HG03175 (cell line): Measurements from ENCODE around the gene LRRC4C.

Experiments
- ATAC-seq: cut with Tn5 transposase; IDR thresholded peaks from one replicate; pipeline ENCODE4 v1.9.1; 2021; ENCODE audit warnings: mild to moderate bottlenecking, moderate library complexity; ENCODE audit not compliant: unreplicated experiment

Gene LRRC4C

GRCh38 chr11:40271361-40271760 lies 1188.1 kb downstream of the LRRC4C start:
- ATAC-seq, result no peak

- ATAC-seq, result no peak
These were observed 1189.6 kb downstream of the LRRC4C start for GRCh38 chr11:40269865-40270264.

- ATAC-seq, result no peak
These were observed 1190.9 kb downstream of the LRRC4C start for GRCh38 chr11:40268551-40268950.

- ATAC-seq, result no peak
These were observed 1204.0 kb downstream of the LRRC4C start for GRCh38 chr11:40255457-40255856.

GRCh38 chr11:40253166-40253565 lies 1206.3 kb downstream of the LRRC4C start:
- no peak for ATAC-seq

GRCh38 chr11:40252236-40252635 lies 1207.2 kb downstream of the LRRC4C start:
- ATAC-seq, result peak; percentile 78

GRCh38 chr11:40246983-40247382 lies 1212.5 kb downstream of the LRRC4C start:
- no peak for ATAC-seq

GRCh38 chr11:40241524-40242051 lies 1217.9 kb downstream of the LRRC4C start:
- ATAC-seq, result peak; percentile 98

- no peak for ATAC-seq
These were observed 1219.2 kb downstream of the LRRC4C start for GRCh38 chr11:40240284-40240683.

- ATAC-seq, result no peak
These were observed 1222.9 kb downstream of the LRRC4C start for GRCh38 chr11:40236526-40236925.

- no peak for ATAC-seq
These were observed 1223.6 kb downstream of the LRRC4C start for GRCh38 chr11:40235841-40236240.

GRCh38 chr11:40230821-40231220 lies 1228.6 kb downstream of the LRRC4C start:
- ATAC-seq, result no peak

- ATAC-seq, result no peak
These were observed 1230.8 kb downstream of the LRRC4C start for GRCh38 chr11:40228662-40229061.

GRCh38 chr11:40227730-40228129 lies 1231.7 kb downstream of the LRRC4C start:
- peak; percentile 98 for ATAC-seq

GRCh38 chr11:40226654-40227053 lies 1232.8 kb downstream of the LRRC4C start:
- no peak for ATAC-seq

- ATAC-seq, result no peak
These were observed 1235.7 kb downstream of the LRRC4C start for GRCh38 chr11:40223596-40224330.

- ATAC-seq, result no peak
These were observed 1240.1 kb downstream of the LRRC4C start for GRCh38 chr11:40219401-40219800.

GRCh38 chr11:40215556-40215955 lies 1243.9 kb downstream of the LRRC4C start:
- no peak for ATAC-seq

- ATAC-seq, result no peak
These were observed 1252.0 kb downstream of the LRRC4C start for GRCh38 chr11:40207416-40207815.

GRCh38 chr11:40204228-40204627 lies 1255.2 kb downstream of the LRRC4C start:
- no peak for ATAC-seq

- no peak for ATAC-seq
These were observed 1255.8 kb downstream of the LRRC4C start for GRCh38 chr11:40203606-40204005.

GRCh38 chr11:40202589-40203270 lies 1256.7 kb downstream of the LRRC4C start:
- no peak for ATAC-seq
